ENCODE data around the gene EID2B. TPM values are rescaled to one million over a fixed set of nuclear protein-coding genes. Genes with fewer than 3 reads are reported as not detected.

EID2B gene
- total and polyA plus RNA-seq, 2 of the 13 experiments (the other 11 are each of a cell fraction or from before 2014, with no cell fraction given) = 2.5 to 3.7 TPM

- no peak for TF ChIP-seq ZNF772 (CRISPR knock-in tag; IDR thresholded peaks at IDR 0.05)
- no peak for TF ChIP-seq ZNF563 (CRISPR knock-in tag; IDR thresholded peaks at IDR 0.05)
- TF ChIP-seq ZFP37 (CRISPR knock-in tag; IDR thresholded peaks at IDR 0.05; ENCODE audit: borderline replicate concordance) = no peak
These were observed 13.7 kb downstream of the EID2B start (continued) for GRCh38 chr19:39518975-39519374.

GRCh38 chr19:39518458-39518857, 14.2 kb downstream of the EID2B start:
- intact Hi-C loops (cut with micrococcal nuclease; ENCODE audit: unreplicated experiment) = no loop called here

More at GRCh38 chr19:39518458-39518857, 14.2 kb downstream of the EID2B start:
- BruUV-seq (replicated peaks) = no TSS peak
- H3K9me3 ChIP-seq (ENCODE audit: low read length) = no peaks in the 10 kb centered on the region
- H2AFZ ChIP-seq (ENCODE audit: low read length) = no peak overlapping the region
- TF ChIP-seq SOX6 (IDR thresholded peaks at IDR 0.05) (no peak), SOX6 (CRISPR knock-in tag; IDR thresholded peaks at IDR 0.05) (no peak), BRD4 (CRISPR knock-in tag; IDR thresholded peaks at IDR 0.05) (no peak), POLR2A (IDR thresholded peaks at IDR 0.05; ENCODE audit: insufficient read depth in 1 of 2, low read depth in 2 of 2, low read length in 2 of 2) (no peak), ZNF256 (CRISPR knock-in tag; conservative IDR thresholded peaks at IDR 0.05) (no peak), TFE3 (CRISPR knock-in tag; IDR thresholded peaks at IDR 0.05) (no peak), ZSCAN20 (CRISPR knock-in tag; IDR thresholded peaks at IDR 0.05; ENCODE audit: borderline replicate concordance) (no peak), E2F1 (CRISPR knock-in tag; IDR thresholded peaks at IDR 0.05) (no peak), ZNF12 (CRISPR knock-in tag; IDR thresholded peaks at IDR 0.05) (no peak), PRDM15 (CRISPR knock-in tag; IDR thresholded peaks at IDR 0.05) (no peak)
- no peak for DNase-seq (ENCODE audit: low spot score)
- WGBS (ENCODE audit: low lambda C conversion rate) = 30% methylated on average over 5 of the region's 5 CpGs
- POLR2A ChIA-PET = no interaction called here
- no peak overlapping the region for H3K4me2 ChIP-seq (ENCODE audit: low read depth, low read length)
- H3K27ac ChIP-seq (ENCODE audit: extremely low read length, insufficient read depth, low read length) = no peak overlapping the region
- ATAC-seq = no peak
- H3K9ac ChIP-seq (ENCODE audit: insufficient read depth, low read depth, low read length) = no peak overlapping the region
- H4K20me1 ChIP-seq (ENCODE audit: insufficient read depth, low read length) = no peaks in the 10 kb centered on the region
- peaks cover 32% of the 10 kb centered on the region for H3K4me1 ChIP-seq (ENCODE audit: insufficient read depth, low read length)
- CTCF ChIA-PET (ENCODE audit: low intra/inter-chr PET ratio, low total read pairs) = no interaction called here
- no peaks in the 10 kb centered on the region for H3K79me2 ChIP-seq (ENCODE audit: insufficient read depth, low read length)
- in situ Hi-C loops (cut with HindIII; ENCODE audit: extremely low pct_ligation_motif_present, low pct_unique_long_range_greater_than_20kb) = no loop called here
- H3K27me3 ChIP-seq (ENCODE audit: control insufficient read depth in 1 of 2, insufficient read depth in 2 of 2, low read length in 2 of 2) = peaks cover 1 to 31% of the 10 kb centered on the region in 2 experiments; a peak in 4 of 5 replicates
- no peak for FAIRE-seq
- no peak overlapping the region for H3K4me3 ChIP-seq (replicated peaks in 1 of 3; ENCODE audit: insufficient read depth in 1 of 3, low read depth in 2 of 3, low read length in 3 of 3)
- H3K36me3 ChIP-seq (replicated peaks in 1 of 2; ENCODE audit: control insufficient read depth in 1 of 2, insufficient read depth in 2 of 2, low read length in 2 of 2) = no peaks in the 10 kb centered on the region

Measured in HepG2 (cell line).